ACC112 (cell line): ENCODE results near the gene TLCD1.

Experiments used
- H2AFZ ChIP-seq: fragments of 200-600 bp; sonication (generic); one replicate; pipeline ENCODE4 v1.6.0; 2017; ENCODE audit warnings: antibody characterized with exemption, low read length; ENCODE audit not compliant: unreplicated experiment
- H3K27ac ChIP-seq: fragments of 200-600 bp; sonication (generic); 2 replicates; pipeline ENCODE4 v1.5.1; 2014; ENCODE audit warnings: low read depth, mild to moderate bottlenecking, antibody characterized with exemption, low read length, moderate library complexity
- H3K27me3 ChIP-seq: fragments of 200-600 bp; sonication (generic); 2 replicates; pipeline ENCODE4 v1.6.1; 2014; ENCODE audit warnings: mild to moderate bottlenecking, antibody characterized with exemption, low read length, moderate library complexity, mixed read lengths; ENCODE audit not compliant: insufficient read depth
- H3K36me3 ChIP-seq: fragments of 200-600 bp; sonication (generic); 2 replicates; pipeline ENCODE4 v1.6.1; 2016; ENCODE audit warnings: mild to moderate bottlenecking, antibody characterized with exemption, low read length, moderate library complexity, mixed read lengths; ENCODE audit not compliant: insufficient read depth
- H3K4me1 ChIP-seq: fragments of 200-600 bp; sonication (generic); one replicate; pipeline ENCODE4 v1.6.1; 2016; ENCODE audit warnings: low read length, mixed read lengths; ENCODE audit not compliant: insufficient read depth, unreplicated experiment, control insufficient read depth
- H3K4me3 ChIP-seq: fragments of 200-600 bp; sonication (generic); 2 replicates; pipeline ENCODE4 v1.5.1; 2014; ENCODE audit warnings: mild to moderate bottlenecking, low read depth, low read length
- H3K79me2 ChIP-seq: fragments of 200-600 bp; sonication (generic); one replicate; pipeline ENCODE4 v1.6.0; 2016; ENCODE audit warnings: low read length; ENCODE audit not compliant: control insufficient read depth, unreplicated experiment, insufficient read depth

The TLCD1 gene

GRCh38 chr17:28707339-28707720 is 18.7 kb downstream of the TLCD1 start:
- Histone ChIP-seq H3K79me2 (peaks cover 5% of the 10 kb centered on the region), H2AFZ (no peak overlapping the region), H3K4me1 (peaks cover 9% of the 10 kb centered on the region), H3K27ac (no peak overlapping the region), H3K27me3 (no peaks in the 10 kb centered on the region), H3K36me3 (peaks cover 1% of the 10 kb centered on the region; the same call in 1 of the 2 replicates), H3K4me3 (no peak overlapping the region)

DNA sequence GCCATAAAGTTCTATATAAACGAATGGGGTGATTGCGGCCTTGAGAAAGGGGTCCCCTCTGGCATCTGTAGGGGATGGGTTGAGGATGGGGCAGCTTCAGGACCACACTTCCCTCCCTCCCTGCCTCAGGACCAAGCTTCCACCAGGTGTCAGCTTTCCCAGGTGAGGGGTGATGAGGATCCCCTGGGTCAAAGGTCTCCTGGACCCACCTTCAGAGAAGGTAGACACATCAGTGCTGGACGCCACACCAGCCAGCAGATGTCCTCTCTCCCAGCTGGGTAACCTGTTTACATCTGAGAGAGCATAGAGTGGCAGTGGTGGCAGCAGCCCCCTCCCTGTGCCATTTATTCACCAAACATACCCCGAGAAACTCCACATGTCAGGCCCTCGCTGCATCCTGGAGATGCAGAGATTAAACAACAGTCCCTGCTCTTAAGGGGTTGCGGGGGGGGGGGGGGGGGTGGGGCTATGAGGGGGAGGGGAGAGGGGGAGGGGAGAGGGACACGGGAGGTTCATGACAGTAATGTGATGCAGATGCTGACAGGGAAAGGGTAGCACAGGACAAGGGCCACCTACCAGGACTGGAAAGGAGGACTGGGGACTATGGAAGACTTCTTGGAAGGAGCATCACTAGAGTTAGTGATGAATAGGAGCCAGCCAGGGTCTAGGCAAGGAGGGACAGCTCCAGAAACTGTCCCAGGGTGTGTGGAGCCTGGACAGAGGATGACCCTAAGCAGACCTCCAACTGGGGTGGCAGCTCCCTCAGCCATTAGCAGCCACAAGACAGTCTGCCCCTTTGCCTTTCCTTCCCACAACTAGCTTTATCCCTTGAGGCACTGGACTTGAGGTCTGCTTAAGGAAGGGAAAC is 19.3 kb downstream of the TLCD1 start:
- Histone ChIP-seq H3K27ac (no peak overlapping the region), H3K27me3 (no peaks in the 10 kb centered on the region), H3K79me2 (peaks cover 5% of the 10 kb centered on the region), H3K4me3 (no peak overlapping the region), H3K36me3 (peaks cover 2% of the 10 kb centered on the region; the same call in 1 of the 2 replicates), H3K4me1 (peaks cover 6% of the 10 kb centered on the region), H2AFZ (no peak overlapping the region)

- H3K79me2 ChIP-seq, result peaks cover 5% of the 10 kb centered on the region
- no peak overlapping the region for H3K4me3 ChIP-seq
- H3K4me1 ChIP-seq, result peaks cover 6% of the 10 kb centered on the region
- H2AFZ ChIP-seq, result no peak overlapping the region
- H3K27ac ChIP-seq, result no peak overlapping the region
- H3K36me3 ChIP-seq, result peaks cover 6% of the 10 kb centered on the region; the same call in 1 of the 2 replicates
- H3K27me3 ChIP-seq, result no peaks in the 10 kb centered on the region
Measured at GRCh38 chr17:28705728-28706334, 20.2 kb downstream of the TLCD1 start.

DNA sequence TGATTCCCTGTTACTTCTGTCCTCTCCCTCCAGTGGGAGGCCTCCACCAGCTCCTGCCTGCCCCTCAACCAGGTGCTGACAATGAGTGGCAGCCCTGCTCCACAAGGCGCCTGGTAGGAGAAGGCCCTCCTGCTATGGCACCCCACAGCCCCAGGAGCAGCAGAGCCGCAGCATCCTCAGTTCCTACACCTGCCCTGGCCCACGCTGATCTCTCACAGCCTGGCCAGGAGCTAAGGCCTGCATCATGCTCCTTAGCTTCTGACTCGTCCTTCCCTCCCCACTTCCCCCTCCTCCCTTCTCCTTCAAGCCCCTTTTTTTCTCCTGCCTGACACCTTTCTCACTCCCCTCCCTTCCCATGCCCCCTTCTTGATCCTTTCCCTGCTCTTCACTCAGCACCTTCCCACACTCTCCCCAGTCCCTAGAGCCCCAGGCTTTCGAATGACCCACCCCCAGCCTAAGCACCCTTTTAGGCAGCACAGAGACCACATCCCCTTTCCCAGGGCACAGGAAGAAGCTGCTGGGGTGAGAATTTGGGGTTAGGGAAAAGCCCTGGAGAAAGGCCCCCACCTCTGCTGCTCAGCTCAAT is 20.9 kb downstream of the TLCD1 start:
- no peaks in the 10 kb centered on the region for H3K27me3 ChIP-seq
- no peak overlapping the region for H3K4me3 ChIP-seq
- peaks cover 9% of the 10 kb centered on the region; the same call in 1 of the 2 replicates for H3K36me3 ChIP-seq
- H3K27ac ChIP-seq, result no peak overlapping the region
- no peak overlapping the region for H2AFZ ChIP-seq
- H3K79me2 ChIP-seq, result peaks cover 5% of the 10 kb centered on the region
- peaks cover 6% of the 10 kb centered on the region for H3K4me1 ChIP-seq

- Histone ChIP-seq H3K36me3 (peaks cover 12% of the 10 kb centered on the region; the same call in 1 of the 2 replicates), H3K27ac (no peak overlapping the region), H3K79me2 (no peaks in the 10 kb centered on the region)
Measured at GRCh38 chr17:28704219-28704858, 21.7 kb downstream of the TLCD1 start.

GRCh38 chr17:28703552-28704218 is 22.3 kb downstream of the TLCD1 start:
- Histone ChIP-seq H3K4me3 (no peak overlapping the region), H3K36me3 (peaks cover 14% of the 10 kb centered on the region; the same call in 1 of the 2 replicates), H3K27ac (no peak overlapping the region), H3K79me2 (no peaks in the 10 kb centered on the region), H2AFZ (no peak overlapping the region), H3K4me1 (no peaks in the 10 kb centered on the region), H3K27me3 (no peaks in the 10 kb centered on the region)

More at GRCh38 chr17:28704219-28704858, 21.7 kb downstream of the TLCD1 start:
- H2AFZ ChIP-seq, result no peak overlapping the region
- H3K4me1 ChIP-seq, result no peaks in the 10 kb centered on the region
- no peaks in the 10 kb centered on the region for H3K27me3 ChIP-seq
- no peak overlapping the region for H3K4me3 ChIP-seq

GRCh38 chr17:28702752-28703150 is 23.3 kb downstream of the TLCD1 start:
- no peak overlapping the region for H3K4me3 ChIP-seq
- H3K79me2 ChIP-seq, result no peaks in the 10 kb centered on the region
- H3K4me1 ChIP-seq, result no peaks in the 10 kb centered on the region
- H3K36me3 ChIP-seq, result peaks cover 16% of the 10 kb centered on the region; the same call in 1 of the 2 replicates
- H2AFZ ChIP-seq, result no peak overlapping the region
- no peaks in the 10 kb centered on the region for H3K27me3 ChIP-seq
- H3K27ac ChIP-seq, result no peak overlapping the region

GRCh38 chr17:28702026-28702751 is 23.8 kb downstream of the TLCD1 start:
- Histone ChIP-seq H3K27me3 (no peaks in the 10 kb centered on the region), H3K27ac (no peak overlapping the region), H2AFZ (no peak overlapping the region), H3K36me3 (peaks cover 21% of the 10 kb centered on the region; the same call in 1 of the 2 replicates), H3K79me2 (no peaks in the 10 kb centered on the region), H3K4me1 (no peaks in the 10 kb centered on the region), H3K4me3 (no peak overlapping the region)

DNA sequence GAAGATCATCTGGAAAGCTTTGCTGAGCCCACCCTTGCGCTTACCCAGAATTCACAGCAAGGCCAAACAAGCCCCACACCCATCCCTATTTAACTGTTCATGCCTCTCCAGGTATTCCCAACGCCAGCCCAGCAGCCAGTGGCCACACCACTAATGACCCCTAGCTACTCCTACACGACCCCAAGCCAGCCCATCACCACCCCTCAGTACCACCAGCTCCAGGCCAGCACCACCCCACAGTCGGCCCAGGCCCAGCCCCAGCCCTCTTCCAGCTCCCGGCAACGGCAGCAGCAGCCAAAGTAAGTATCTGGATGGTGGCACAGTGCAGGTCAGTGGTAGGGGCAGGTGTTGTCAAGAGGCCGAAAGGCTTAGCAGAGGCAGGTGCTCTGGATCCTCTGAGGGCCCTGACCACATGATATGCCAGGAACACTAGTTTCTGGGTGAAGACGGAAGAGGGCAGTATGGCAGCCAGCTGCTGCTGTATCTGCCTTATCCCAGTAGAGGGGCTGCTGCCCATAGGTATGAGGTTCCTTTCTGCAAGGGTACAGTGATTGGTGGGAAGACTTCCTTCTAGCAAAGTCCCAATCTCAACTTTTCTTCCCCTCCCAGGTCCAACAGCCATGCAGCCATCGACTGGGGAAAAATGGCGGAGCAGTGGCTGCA is 25.1 kb downstream of the TLCD1 start:
- H3K36me3 ChIP-seq, result peaks cover 25% of the 10 kb centered on the region; the same call in 1 of the 2 replicates
- no peaks in the 10 kb centered on the region for H3K27me3 ChIP-seq
- no peak overlapping the region for H2AFZ ChIP-seq
- H3K4me1 ChIP-seq, result no peaks in the 10 kb centered on the region
- no peak overlapping the region for H3K4me3 ChIP-seq
- H3K79me2 ChIP-seq, result no peaks in the 10 kb centered on the region
- no peak overlapping the region for H3K27ac ChIP-seq
